Stimulated activated CD4-positive, alpha-beta T cell treated with anti-CD3 and anti-CD28 coated beads, Interleukin-2, amount 100 ng/mL, for 4 hours (primary cell): Measurements from ENCODE around the gene C14orf93.
A peak's percentile ranks its signal among the peaks of the same experiment; 100 is the strongest.

Experiments
- DNase-seq: peaks from one replicate; pipeline ENCODE4 v3.0.0-alpha.2; 2020; ENCODE audit warnings: low read depth

C14orf93 gene

DNA sequence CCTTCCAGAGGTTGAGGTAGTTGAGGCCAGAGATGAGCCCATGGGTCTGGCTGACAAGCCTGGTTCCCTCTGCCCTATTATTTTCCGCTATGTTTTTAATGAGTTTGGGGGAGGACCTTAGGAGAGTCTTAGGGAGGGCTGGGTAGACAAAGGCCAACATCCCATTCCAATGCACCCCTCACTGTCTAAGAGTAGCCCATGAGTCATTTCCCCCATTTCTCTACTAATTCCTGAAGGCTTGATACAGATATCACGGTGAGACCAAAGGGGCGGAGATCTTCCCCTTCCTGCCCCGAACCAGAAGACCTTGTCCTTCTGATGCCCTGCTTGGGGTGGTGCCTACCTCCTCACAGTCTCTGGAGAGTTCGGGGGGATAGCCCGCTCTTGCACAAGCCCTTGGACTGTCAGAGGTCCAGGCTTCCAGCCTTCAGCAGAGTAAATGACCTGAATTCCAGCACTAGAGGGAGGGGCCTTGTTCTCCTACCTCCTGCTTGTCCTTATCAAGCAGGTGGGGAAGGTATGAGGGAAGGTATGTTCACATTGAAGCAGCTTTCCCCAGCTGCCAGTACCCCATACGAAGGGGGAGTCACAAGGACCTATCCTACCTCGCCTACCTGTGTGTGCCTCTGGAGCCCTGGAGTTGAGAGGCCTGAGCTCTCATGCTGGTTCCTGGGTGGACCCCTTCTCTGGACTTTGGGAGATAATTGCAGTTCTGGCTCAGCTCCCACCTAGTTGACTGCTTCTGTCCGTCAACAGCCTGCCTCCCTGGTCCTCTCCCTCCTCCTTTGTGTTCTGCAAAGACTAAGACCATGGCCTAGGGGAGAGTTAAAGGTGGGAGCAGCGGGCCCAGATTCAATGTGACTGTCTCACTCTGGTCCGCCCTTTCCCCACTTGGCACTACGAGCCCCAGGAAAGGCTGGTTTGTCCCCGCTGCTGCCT lies 35.7 kb upstream of the C14orf93 start:
- no peak for DNase-seq

GRCh38 chr14:23044840-23045239 lies 34.9 kb upstream of the C14orf93 start:
- no peak for DNase-seq

DNA sequence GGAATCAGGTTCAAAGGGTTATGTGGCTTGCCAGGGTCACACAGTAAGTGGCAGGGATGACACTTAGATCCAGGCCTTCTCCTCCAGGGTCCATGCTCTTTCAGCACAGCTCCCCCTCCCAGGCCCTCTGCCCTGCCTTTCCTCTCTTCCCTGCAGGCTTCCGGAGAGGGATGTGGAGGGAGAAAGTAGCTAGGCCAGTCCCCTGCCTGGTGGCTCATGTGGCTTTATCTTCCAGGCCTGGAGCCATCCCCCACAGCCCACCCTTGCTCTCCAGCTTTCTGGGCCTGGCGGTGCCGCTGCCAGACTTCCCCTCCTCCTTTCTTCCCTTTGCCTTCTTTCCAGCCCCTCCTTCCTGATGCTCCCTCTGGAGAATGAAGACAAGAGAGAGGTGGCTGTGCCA lies 33.8 kb upstream of the C14orf93 start:
- DNase-seq, result no peak

DNA sequence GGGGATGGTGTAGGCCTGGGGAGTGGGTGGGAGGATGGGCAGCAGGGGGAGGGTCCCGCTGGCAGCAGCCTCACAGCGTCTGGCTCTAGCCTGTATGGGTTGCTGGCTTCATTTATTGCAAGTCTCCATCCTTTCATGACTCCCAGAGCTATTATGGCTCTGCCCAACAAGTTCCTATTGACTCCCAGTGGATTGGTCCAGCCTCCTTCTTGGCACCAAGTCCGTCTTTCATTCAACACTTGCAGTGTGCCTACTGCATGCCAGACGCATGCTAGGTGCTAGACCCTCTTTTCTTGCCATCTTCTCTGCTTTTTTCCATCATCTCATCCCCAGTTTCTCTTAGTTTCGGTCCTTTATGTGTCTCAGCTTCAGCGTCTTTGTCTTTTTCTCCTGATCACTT lies 33.2 kb upstream of the C14orf93 start:
- no peak for DNase-seq

DNA sequence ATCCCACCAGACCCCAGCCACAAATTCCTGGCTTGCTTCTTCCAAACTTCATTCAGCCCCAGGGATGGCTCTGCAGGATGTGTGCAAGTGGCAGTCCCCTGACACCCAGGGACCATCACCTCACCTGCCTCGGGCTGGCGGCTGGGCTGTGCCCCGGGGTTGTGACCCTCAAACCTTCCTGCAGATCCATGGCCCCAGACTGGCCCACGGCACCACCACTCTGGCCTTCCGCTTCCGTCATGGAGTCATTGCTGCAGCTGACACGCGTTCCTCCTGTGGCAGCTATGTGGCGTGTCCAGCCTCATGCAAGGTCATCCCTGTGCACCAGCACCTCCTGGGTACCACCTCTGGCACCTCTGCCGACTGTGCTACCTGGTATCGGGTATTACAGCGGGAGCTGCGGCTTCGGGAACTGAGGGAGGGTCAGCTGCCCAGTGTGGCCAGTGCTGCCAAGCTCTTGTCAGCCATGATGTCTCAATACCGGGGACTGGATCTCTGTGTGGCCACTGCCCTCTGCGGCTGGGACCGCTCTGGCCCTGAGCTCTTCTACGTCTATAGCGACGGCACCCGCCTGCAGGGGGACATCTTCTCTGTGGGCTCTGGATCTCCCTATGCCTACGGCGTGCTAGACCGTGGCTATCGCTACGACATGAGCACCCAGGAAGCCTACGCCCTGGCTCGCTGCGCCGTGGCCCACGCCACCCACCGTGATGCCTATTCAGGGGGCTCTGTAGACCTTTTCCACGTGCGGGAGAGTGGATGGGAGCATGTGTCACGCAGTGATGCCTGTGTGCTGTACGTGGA lies 32.4 kb upstream of the C14orf93 start, which contains the start of gene PSMB11:
Gene PSMB11, plus strand, starts transcription at position 51 of the 804 bp plus-strand sequence. Its CDS starts 14 bp downstream, at position 65.
- no peak for DNase-seq

DNA sequence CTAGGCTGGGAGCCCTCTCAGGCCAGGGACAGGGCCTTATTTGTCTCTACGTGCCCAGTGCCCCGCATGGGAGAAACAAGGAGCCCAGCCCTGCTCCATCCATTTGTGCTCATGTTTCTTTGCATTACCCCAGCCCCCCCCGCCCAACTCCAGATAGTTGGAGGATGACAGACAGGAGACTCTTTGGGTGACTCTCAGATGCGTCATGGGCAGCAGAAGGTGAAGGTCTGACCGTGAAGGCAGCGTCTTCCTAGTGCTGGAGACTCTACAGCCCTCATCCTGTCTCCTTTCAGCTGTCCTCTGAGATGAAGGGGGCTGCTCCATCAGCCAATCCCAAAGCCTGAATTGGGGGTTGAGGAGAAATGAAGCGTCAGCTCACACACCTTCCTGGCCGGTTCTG lies 31.8 kb upstream of the C14orf93 start:
- DNase-seq, result no peak

GRCh38 chr14:23040100-23040499 lies 30.2 kb upstream of the C14orf93 start:
- no peak for DNase-seq

GRCh38 chr14:23035303-23036144 lies 25.6 kb upstream of the C14orf93 start:
- DNase-seq, result no peak

- DNase-seq, result peak; percentile 85
Measured at GRCh38 chr14:23034498-23035302, 24.8 kb upstream of the C14orf93 start, which contains the start of gene PSMB5. TSS of gene PSMB5 (minus strand) at chr14:23034900. CDS start at chr14:23034881, 19 bp downstream.

DNA sequence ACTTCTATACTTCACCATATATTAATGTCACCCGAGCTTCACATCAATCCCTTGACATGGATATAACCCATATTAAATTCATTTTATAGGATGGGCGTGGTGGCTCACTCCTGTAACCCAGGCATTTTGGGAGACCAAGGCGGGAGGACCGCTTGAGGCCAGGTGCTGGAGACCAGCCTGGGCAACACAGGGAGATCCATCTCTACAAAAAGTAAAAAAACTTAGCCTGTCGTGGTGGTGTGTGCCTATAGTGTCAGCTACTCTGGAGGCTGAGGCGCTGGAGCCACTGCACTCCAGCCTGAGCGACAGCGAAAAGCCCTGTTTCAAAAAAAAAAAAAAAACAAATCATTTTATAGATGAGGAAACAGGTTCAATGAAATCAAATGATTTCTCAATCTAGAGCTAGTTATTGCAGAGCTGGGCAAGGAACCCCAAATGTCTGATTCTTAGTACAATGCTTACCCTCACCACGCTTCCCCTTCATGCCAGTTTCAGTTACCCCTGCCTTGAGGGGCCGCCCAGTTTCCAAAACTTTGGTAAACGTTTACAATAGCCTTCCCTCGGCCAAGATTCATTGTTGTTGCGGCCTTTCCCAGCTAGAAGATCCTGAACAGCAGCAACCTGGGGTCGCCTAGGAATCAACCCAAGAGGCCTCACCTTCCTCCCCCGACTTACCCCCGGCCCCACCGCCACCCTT lies 24.0 kb upstream of the C14orf93 start:
- no peak for DNase-seq

GRCh38 chr14:23033251-23033727 lies 23.3 kb upstream of the C14orf93 start:
- no peak for DNase-seq

DNA sequence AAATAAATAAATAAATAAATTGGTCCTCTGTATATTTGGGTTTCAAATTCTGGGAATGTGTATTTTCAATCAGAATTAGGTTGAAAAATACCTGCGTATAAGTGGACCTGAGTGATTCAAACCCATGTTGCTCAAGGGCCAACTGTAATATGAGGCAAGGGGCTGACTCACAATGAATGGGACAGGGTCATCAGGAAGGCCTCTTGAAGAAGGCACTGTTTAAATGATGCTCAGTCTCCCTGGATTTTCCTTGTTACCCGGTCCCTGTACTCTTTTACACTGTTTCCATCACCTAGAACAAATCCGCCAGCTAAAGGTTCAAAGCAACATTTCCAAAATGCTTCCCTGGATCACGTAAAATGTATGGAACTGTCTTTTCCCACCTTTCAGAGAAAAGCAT lies 21.0 kb upstream of the C14orf93 start:
- DNase-seq, result no peak

DNA sequence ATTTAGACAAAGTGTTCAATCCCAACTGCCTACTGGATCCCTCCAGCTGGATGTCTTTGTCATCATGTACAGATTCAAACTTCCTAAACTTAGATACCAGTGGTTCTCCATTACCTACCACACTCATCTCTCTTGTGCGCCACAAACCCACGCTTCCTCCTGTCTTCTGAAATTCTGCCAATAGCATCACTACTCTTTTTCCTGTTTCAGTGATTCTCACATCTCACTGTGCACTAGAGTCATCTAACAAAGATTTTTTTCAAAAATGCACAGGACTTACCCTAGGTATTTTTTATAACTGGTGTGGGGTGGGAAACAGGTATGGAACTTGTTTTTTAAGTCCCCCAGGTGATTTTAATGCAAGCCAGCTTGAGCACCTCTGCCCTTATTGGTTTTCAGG lies 18.9 kb upstream of the C14orf93 start:
- no peak for DNase-seq

DNA sequence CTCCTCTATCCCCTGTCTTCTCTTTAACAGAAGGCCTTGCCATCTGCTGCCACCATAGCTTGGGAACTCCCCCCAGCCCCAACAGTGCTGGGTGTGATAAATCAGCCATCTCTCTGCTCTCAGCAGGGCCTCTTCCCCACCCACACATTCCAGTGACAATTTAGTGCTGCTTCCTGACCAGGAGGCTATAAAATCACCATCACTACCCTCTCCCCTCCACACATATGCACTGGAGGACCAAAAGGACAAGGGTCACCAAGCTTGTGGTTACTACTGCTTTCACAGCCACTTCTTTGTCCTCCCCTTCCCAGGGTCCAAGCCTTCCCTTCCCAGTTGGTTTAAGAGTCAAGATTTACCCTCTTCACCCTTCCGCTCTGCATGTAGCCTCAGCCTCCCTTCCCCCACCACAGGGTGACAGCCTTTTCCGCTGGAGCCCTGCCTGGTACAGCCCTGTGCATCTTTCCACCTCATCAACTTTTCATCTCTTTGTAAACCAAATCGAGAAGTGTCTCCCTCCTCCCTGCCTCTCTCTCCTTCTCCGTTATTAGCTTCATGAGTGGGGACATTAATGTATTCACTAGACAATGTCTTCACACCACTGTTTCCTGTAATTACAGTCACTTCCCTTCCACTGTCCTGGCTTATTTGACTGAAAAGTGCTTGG lies 15.3 kb upstream of the C14orf93 start:
- DNase-seq, result no peak

- no peak for DNase-seq
Measured at GRCh38 chr14:23024612-23025075, 14.7 kb upstream of the C14orf93 start.

DNA sequence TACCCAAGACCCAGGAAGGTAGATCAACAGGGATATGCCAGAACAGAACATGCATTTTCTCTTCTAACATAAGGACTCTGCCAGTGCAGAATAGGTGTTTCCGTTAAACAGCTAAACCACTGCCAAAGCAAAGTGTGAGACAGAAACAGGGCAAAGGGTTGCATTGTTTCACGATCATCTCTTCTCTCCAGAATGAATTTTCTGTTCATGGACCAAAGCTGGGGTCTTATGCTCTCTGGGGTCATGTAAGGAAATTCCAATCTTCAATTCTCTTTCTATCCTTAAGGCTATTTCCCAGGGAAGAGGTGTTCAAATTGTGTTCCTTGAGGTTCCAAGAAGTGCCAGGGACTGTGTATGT lies 13.8 kb upstream of the C14orf93 start:
- no peak for DNase-seq

DNA sequence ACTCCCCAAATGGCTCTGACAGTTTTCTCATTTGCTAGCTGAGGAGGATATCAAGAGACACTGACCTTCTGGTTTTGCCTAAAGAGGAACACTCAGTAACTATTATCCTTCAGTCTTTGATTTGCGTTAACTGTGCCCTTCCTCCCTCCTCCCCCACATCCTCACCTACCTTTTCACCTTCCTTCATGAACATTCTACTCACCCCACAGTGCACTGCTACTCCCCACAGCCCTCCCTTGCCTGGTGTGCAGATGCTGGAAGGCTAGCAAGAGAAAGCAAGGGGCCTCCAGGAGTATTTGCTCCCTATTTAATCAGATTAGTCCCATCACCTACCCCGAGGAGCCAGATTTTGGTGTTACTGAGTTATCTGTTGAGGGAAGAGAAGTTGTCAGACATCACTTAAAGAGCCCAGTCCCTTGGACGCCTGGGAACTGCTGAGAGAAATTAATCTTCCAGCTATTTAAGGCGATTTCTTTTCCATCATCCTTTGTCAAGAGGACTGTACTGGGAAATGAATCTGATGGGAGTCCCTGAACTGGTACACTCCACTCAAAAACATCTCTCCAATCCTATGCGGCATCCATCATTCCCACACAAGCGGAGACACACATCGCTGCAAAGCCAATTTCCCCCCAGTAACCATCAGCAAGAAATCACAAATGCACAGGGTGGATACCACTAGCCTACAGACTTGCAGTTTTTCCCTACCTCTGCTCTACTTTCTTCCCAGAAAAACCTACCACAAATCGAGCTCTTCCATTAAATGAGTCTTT lies 13.3 kb upstream of the C14orf93 start:
- no peak for DNase-seq

DNA sequence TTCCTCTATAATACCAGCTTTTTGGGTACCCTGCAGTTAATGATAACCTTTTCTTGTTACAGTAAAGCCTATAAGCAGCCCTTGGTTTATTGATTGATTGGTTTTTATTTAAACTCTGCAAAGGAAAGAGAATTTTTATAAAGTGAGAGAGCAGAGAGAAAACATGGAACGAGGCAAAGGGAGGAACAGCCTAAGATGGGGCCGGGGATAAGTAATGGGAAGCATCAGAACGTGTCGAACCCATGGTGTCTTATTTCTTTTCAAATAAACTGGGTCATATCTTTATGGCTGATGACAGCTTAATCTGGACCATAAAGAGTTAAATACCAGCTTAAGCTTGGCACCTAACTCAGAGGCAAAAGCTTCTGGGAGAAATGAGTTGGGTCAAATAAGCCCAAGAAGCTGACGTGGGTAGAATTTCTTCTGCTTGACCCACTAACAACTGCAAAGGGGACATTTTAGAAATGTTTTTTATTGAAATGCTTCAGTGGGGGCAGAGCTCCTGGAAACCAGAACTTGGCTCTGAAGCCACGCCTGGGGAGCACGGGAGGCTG lies 12.0 kb upstream of the C14orf93 start:
- DNase-seq, result no peak

DNA sequence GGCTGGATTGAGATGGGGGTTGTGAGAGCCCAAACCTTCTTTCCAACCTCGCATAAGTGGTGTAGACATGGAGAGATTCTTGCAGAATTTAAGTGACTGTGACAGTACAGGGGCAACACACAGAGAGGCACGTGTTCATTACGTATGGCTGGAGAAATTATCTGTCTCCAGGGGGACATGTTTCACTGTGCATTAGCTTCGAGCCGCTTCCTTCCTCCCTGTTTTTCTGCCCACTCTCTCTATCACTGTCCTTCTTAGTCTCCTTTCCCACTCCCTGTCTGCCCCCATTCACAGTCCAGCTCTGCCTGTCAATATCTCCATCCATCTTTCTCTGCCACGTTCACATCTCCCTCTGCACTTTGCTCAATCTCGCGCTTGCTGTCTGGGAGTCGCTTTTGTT lies 11.5 kb upstream of the C14orf93 start:
- no peak for DNase-seq
